Kidney (tissue), 14 donors: ENCODE results near the gene ERC2. TPM values are rescaled to one million over a fixed set of nuclear protein-coding genes. Genes with fewer than 3 reads are reported as not detected.

Experiments
- DNase-seq, 5 donors: peaks; one replicate each; pipeline ENCODE4 v3.0.0-alpha.2; 2013 to 2020
- FAIRE-seq: peaks from 2 replicates; lab custom pipeline; 2012; peaks lifted over from hg19 to GRCh38; lab: Jason Lieb, UNC
- H3K27ac ChIP-seq, 2 donors: one replicate each; pipeline ENCODE4 v1.7.0; 2013; ENCODE audit warnings: low read depth in 2 of 2, low read length in 2 of 2, inconsistent platforms in 1 of 2
- H3K27me3 ChIP-seq: one replicate; pipeline ENCODE4 v1.7.1; 2013; ENCODE audit warnings: low read length, inconsistent platforms; ENCODE audit not compliant: control insufficient read depth, insufficient read depth
- H3K36me3 ChIP-seq, 3 donors: one replicate each; pipeline versions ENCODE4 v1.7.0 to v1.7.1; 2013; ENCODE audit warnings: low read length in 3 of 3, control low read depth in 1 of 3, inconsistent platforms in 1 of 3; ENCODE audit not compliant: insufficient read depth in 3 of 3, control insufficient read depth in 2 of 3
- H3K4me1 ChIP-seq, 3 donors: one replicate each; pipeline versions ENCODE4 v1.7.0 to v1.7.1; 2013; ENCODE audit warnings: low read length in 3 of 3, inconsistent platforms in 1 of 3, low read depth in 1 of 3; ENCODE audit not compliant: control insufficient read depth in 2 of 3, insufficient read depth in 2 of 3
- H3K4me3 ChIP-seq, 3 donors: one replicate each; pipeline versions ENCODE4 v1.7.0 to v1.8.1; 2013; ENCODE audit warnings: low read length in 3 of 3, control low read depth in 1 of 3, inconsistent platforms in 1 of 3
- H3K9ac ChIP-seq, 3 donors: one replicate each; pipeline versions ENCODE4 v1.7.0 to v1.7.1; 2013; ENCODE audit warnings: low read length in 3 of 3, control low read depth in 1 of 3, inconsistent platforms in 1 of 3
- H3K9me3 ChIP-seq, 3 donors: one replicate each; pipeline versions ENCODE4 v1.7.0 to v1.7.1; 2013; ENCODE audit warnings: low read length in 3 of 3, control low read depth in 1 of 3, inconsistent platforms in 1 of 3; ENCODE audit not compliant: control insufficient read depth in 2 of 3, insufficient read depth in 1 of 3
- CTCF ChIP-seq: IDR thresholded peaks from 3 replicates; pipeline ENCODE4 v1.5.1; 2012; ENCODE audit warnings: mild to moderate bottlenecking, moderate library complexity, borderline replicate concordance; ENCODE audit not compliant: insufficient read depth; ENCODE audit errors: extremely low read depth
- intact Hi-C: fragments of 100-400 bp; cut with DNase I; formaldehyde crosslinking; loops from one replicate; pipeline ENCODE4 v1.11.1; 2022
- polyA plus RNA-seq: library from polyadenylated mRNA; stranded (reverse); fragments of 350-450 nt; fragmentation: Illumina TruSeq; extraction: RNeasy Lipid Tissue Mini Kit (QIAGEN cat#74804); gene quantifications from one replicate; pipeline ENCODE4 v1.2.3, GENCODE V29; 2014; ENCODE audit warnings: low read depth, low replicate concordance; ENCODE audit not compliant: insufficient read depth
- total RNA-seq: library from RNA; stranded (reverse); fragmentation: NEBNext Ultra II Directional; extraction: Animal tissue kit (Norgen Biotek cat#: 25700); gene quantifications from one replicate; pipeline ENCODE4 v1.2.1, GENCODE V29; 2021
- donor health status: control.
- donor health status: control.
- donor health status: control.
- donor health status: control.
- donor health status: control.
- donor health status: DM: yes; HTN: yes; CAD: no.
- donor health status: Normal renal cell carcinoma (clear cell type).

ERC2 gene
- total and polyA plus RNA-seq, 2 donors from 2014 or later, result 0.92 to 3.8 TPM

DNA sequence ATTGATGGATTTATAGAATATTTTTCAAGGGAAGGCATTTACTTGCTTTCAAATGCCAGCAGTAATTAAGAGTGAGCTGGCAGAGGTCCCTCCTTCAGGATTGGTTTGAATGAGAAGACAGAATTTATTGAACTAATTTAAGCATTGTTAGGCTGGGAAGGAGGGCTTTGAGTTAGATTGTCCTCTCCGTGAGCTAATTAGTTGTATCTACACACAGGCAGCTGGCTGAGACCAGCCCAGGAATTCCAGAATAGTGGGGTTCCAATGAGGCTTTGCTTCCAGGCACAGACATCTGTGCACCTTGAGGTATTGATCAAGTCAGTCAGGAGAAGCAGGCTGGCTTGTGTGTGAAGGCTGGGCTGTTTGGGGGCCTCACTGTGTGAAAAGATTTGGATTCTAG lies 857.1 kb downstream of the ERC2 start:
- TF ChIP-seq CTCF, result no peak
- intact Hi-C loops, result no loop called here
- DNase-seq (no peak), FAIRE-seq (no peak)
- H3K4me3 ChIP-seq, result no peak overlapping the region
- H3K4me1 ChIP-seq, result no peaks in the 10 kb centered on the region
- H3K27me3 ChIP-seq, result no peaks in the 10 kb centered on the region
- no peaks in the 10 kb centered on the region for H3K9me3 ChIP-seq
- no peaks in the 10 kb centered on the region for H3K36me3 ChIP-seq
- H3K9ac ChIP-seq, result no peak overlapping the region
- no peak overlapping the region for H3K27ac ChIP-seq

DNA sequence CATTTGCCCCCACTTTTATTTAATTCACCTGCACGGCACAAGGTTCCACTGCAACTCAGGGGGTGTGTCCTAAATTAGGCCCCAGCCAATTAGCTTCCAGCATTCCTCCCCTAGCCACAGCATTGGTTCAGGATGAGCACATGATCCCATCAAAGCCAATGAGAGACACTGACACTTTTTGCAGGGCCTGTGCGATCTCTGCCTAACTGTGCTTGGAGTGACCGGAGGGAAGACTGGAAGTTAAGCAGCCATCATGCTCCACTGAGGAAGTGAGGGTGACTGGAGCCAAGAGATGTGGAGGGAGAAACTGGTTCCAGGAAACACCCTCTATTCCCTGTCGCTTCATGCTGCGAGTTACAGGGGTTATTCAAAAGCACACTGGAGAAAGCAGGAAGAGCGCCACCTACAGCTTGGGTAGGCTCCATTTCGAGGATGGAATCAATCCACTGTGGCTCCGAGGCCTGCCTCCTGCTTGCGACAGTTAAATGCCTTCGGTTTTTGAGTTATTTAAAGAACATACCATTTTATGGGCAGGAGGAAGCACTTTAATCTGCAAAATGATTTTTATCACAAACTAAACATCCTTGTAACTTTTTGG lies 858.9 kb downstream of the ERC2 start:
- Histone ChIP-seq H3K4me3 (no peak overlapping the region), H3K27ac (no peak overlapping the region), H3K4me1 (no peaks in the 10 kb centered on the region), H3K9me3 (no peaks in the 10 kb centered on the region), H3K27me3 (no peaks in the 10 kb centered on the region), H3K9ac (no peak overlapping the region), H3K36me3 (no peaks in the 10 kb centered on the region)
- intact Hi-C loops, result no loop called here
- TF ChIP-seq CTCF, result no peak
- peak in 2 of 5 donors; percentile 70 to 71 for DNase-seq
- no peak for FAIRE-seq

GRCh38 chr3:55608301-55608937 lies 859.8 kb downstream of the ERC2 start:
- no peak for TF ChIP-seq CTCF
- intact Hi-C loops, result no loop called here

More at GRCh38 chr3:55608301-55608937, 859.8 kb downstream of the ERC2 start:
- Histone ChIP-seq H3K9ac (no peak overlapping the region), H3K9me3 (no peaks in the 10 kb centered on the region), H3K4me3 (no peak overlapping the region), H3K27me3 (no peaks in the 10 kb centered on the region), H3K36me3 (no peaks in the 10 kb centered on the region), H3K4me1 (no peaks in the 10 kb centered on the region), H3K27ac (no peak overlapping the region)
- FAIRE-seq (no peak), DNase-seq (no peak)
